ENCODE results near the gene ARHGEF39. TPM values are rescaled to one million over a fixed set of nuclear protein-coding genes. Genes with fewer than 3 reads are reported as not detected.

Gene ARHGEF39
- total RNA-seq, 1 donor from 2014 or later: 1.6 TPM

- peak overlapping the region; percentile 92 for H3K27ac Mint-ChIP-seq (ENCODE audit: unreplicated experiment)
- TF ChIP-seq CTCF (IDR thresholded peaks at IDR 0.05): no peak
- peaks cover 59% of the 10 kb centered on the region for H3K4me1 Mint-ChIP-seq (ENCODE audit: unreplicated experiment)
- H3K36me3 Mint-ChIP-seq (ENCODE audit: unreplicated experiment): no peaks in the 10 kb centered on the region
- no peak overlapping the region for H3K4me3 Mint-ChIP-seq (ENCODE audit: unreplicated experiment)
- DNase-seq (ENCODE audit: extremely low spot score, unreplicated experiment): no peak
- H3K27me3 Mint-ChIP-seq (ENCODE audit: unreplicated experiment): no peaks in the 10 kb centered on the region
- H3K9me3 Mint-ChIP-seq (ENCODE audit: unreplicated experiment): no peaks in the 10 kb centered on the region
Measured at GRCh38 chr9:35669331-35670145, 4.5 kb upstream of the ARHGEF39 start.

- Mint-ChIP-seq H3K27ac (ENCODE audit: unreplicated experiment) (peak overlapping the region; percentile 92), H3K4me1 (ENCODE audit: unreplicated experiment) (peaks cover 56% of the 10 kb centered on the region), H3K4me3 (ENCODE audit: unreplicated experiment) (no peak overlapping the region), H3K27me3 (ENCODE audit: unreplicated experiment) (no peaks in the 10 kb centered on the region), H3K36me3 (ENCODE audit: unreplicated experiment) (no peaks in the 10 kb centered on the region), H3K9me3 (ENCODE audit: unreplicated experiment) (no peaks in the 10 kb centered on the region)
- TF ChIP-seq CTCF (IDR thresholded peaks at IDR 0.05): no peak
- DNase-seq (ENCODE audit: extremely low spot score, unreplicated experiment): no peak
Measured at GRCh38 chr9:35667939-35668338, 2.9 kb upstream of the ARHGEF39 start.

- no peak for TF ChIP-seq CTCF (IDR thresholded peaks at IDR 0.05)
- H3K36me3 Mint-ChIP-seq (ENCODE audit: unreplicated experiment): no peaks in the 10 kb centered on the region
- H3K4me3 Mint-ChIP-seq (ENCODE audit: unreplicated experiment): no peak overlapping the region
Measured at GRCh38 chr9:35666549-35666948, 1.6 kb upstream of the ARHGEF39 start.

GRCh38 chr9:35666045-35666444 lies 1.1 kb upstream of the ARHGEF39 start:
- Mint-ChIP-seq H3K4me1 (ENCODE audit: unreplicated experiment) (peaks cover 70% of the 10 kb centered on the region), H3K4me3 (ENCODE audit: unreplicated experiment) (peak overlapping the region; percentile 57), H3K27me3 (ENCODE audit: unreplicated experiment) (no peaks in the 10 kb centered on the region), H3K9me3 (ENCODE audit: unreplicated experiment) (no peaks in the 10 kb centered on the region), H3K36me3 (ENCODE audit: unreplicated experiment) (no peaks in the 10 kb centered on the region), H3K27ac (ENCODE audit: unreplicated experiment) (peak overlapping the region; percentile 56)
- no peak for TF ChIP-seq CTCF (IDR thresholded peaks at IDR 0.05)
- no peak for DNase-seq (ENCODE audit: extremely low spot score, unreplicated experiment)

More at GRCh38 chr9:35666549-35666948, 1.6 kb upstream of the ARHGEF39 start:
- no peak overlapping the region for H3K27ac Mint-ChIP-seq (ENCODE audit: unreplicated experiment)
- H3K27me3 Mint-ChIP-seq (ENCODE audit: unreplicated experiment): no peaks in the 10 kb centered on the region
- no peaks in the 10 kb centered on the region for H3K9me3 Mint-ChIP-seq (ENCODE audit: unreplicated experiment)
- no peak for DNase-seq (ENCODE audit: extremely low spot score, unreplicated experiment)
- peaks cover 67% of the 10 kb centered on the region for H3K4me1 Mint-ChIP-seq (ENCODE audit: unreplicated experiment)

GRCh38 chr9:35665471-35665818 lies 450 bp upstream of the ARHGEF39 start:
- peak overlapping the region; percentile 75 for H3K4me3 Mint-ChIP-seq (ENCODE audit: unreplicated experiment)

More at GRCh38 chr9:35665471-35665818, 450 bp upstream of the ARHGEF39 start:
- no peak for DNase-seq (ENCODE audit: extremely low spot score, unreplicated experiment)
- H3K36me3 Mint-ChIP-seq (ENCODE audit: unreplicated experiment): peaks cover 5% of the 10 kb centered on the region
- H3K4me1 Mint-ChIP-seq (ENCODE audit: unreplicated experiment): peaks cover 74% of the 10 kb centered on the region
- TF ChIP-seq CTCF (IDR thresholded peaks at IDR 0.05): no peak
- H3K27me3 Mint-ChIP-seq (ENCODE audit: unreplicated experiment): no peaks in the 10 kb centered on the region
- H3K9me3 Mint-ChIP-seq (ENCODE audit: unreplicated experiment): no peaks in the 10 kb centered on the region
- H3K27ac Mint-ChIP-seq (ENCODE audit: unreplicated experiment): peak overlapping the region; percentile 79
